Liver (tissue), 9 donors: ENCODE data around the gene MRC2. TPM values are rescaled to one million over a fixed set of nuclear protein-coding genes. Genes with fewer than 3 reads are reported as not detected.

Source experiments
- DNase-seq: peaks from one replicate; pipeline ENCODE4 v3.0.0-alpha.2; 2017; ENCODE audit warnings: low spot score
- H3K27ac ChIP-seq, 2 donors: one replicate each; pipeline ENCODE4 v1.7.0; 2013; ENCODE audit warnings: inconsistent platforms in 2 of 2, low read length in 2 of 2, control low read depth in 1 of 2, low read depth in 1 of 2, mild to moderate bottlenecking in 1 of 2
- H3K27me3 ChIP-seq, 4 donors: one replicate each; pipeline versions ENCODE4 v1.6.1 to v1.7.0; 2013; ENCODE audit warnings: low read length in 3 of 4, inconsistent platforms in 1 of 4, mild to moderate bottlenecking in 1 of 4, moderate library complexity in 1 of 4; ENCODE audit not compliant: control insufficient read depth in 4 of 4, insufficient read depth in 4 of 4
- H3K36me3 ChIP-seq, 4 donors: one replicate each; pipeline versions ENCODE4 v1.6.1 to v1.7.0; 2013; ENCODE audit warnings: low read length in 3 of 4, mild to moderate bottlenecking in 3 of 4, low read depth in 1 of 4, moderate library complexity in 1 of 4; ENCODE audit not compliant: control insufficient read depth in 4 of 4, insufficient read depth in 3 of 4
- H3K4me1 ChIP-seq, 4 donors: one replicate each; pipeline versions ENCODE4 v1.6.1 to v1.7.0; 2013; ENCODE audit warnings: low read length in 3 of 4, mild to moderate bottlenecking in 3 of 4, moderate library complexity in 1 of 4; ENCODE audit not compliant: control insufficient read depth in 4 of 4, insufficient read depth in 4 of 4
- H3K4me3 ChIP-seq, 3 donors: one replicate each; pipeline versions ENCODE4 v1.6.1 to v1.7.0; 2013; ENCODE audit warnings: low read length in 3 of 3, control low read depth in 1 of 3, low read depth in 1 of 3, mild to moderate bottlenecking in 1 of 3
- H3K9ac ChIP-seq, 2 donors: one replicate each; pipeline ENCODE4 v1.7.0; 2013; ENCODE audit warnings: low read length in 2 of 2, mild to moderate bottlenecking in 2 of 2, moderate library complexity in 2 of 2, control low read depth in 1 of 2, low read depth in 1 of 2
- H3K9me3 ChIP-seq, 4 donors: one replicate each; pipeline versions ENCODE4 v1.6.1 to v1.7.0; 2013; ENCODE audit warnings: low read length in 3 of 4; ENCODE audit not compliant: control insufficient read depth in 4 of 4
- ATF3 ChIP-seq: IDR thresholded peaks from 2 replicates; pipeline ENCODE4 v1.6.1; 2016; ENCODE audit warnings: antibody characterized with exemption
- EGR1 ChIP-seq, 2 donors: IDR thresholded peaks; 2 replicates each; pipeline ENCODE4 v1.6.1; 2016 to 2018; ENCODE audit warnings: antibody characterized with exemption in 2 of 2, low read depth in 2 of 2
- FOXA1 ChIP-seq: IDR thresholded peaks from 2 replicates; pipeline ENCODE4 v1.6.1; 2016; ENCODE audit warnings: antibody characterized with exemption
- FOXA2 ChIP-seq: IDR thresholded peaks from 2 replicates; pipeline ENCODE4 v1.6.1; 2016; ENCODE audit warnings: antibody characterized with exemption
- GABPA ChIP-seq, 2 donors: IDR thresholded peaks in 1 of 2; conservative IDR thresholded peaks in 1 of 2; 2 replicates each; pipeline ENCODE4 v1.6.1; 2016; ENCODE audit warnings: antibody characterized with exemption in 2 of 2, mild to moderate bottlenecking in 1 of 2, moderate library complexity in 1 of 2
- HNF4A ChIP-seq, 2 donors: conservative IDR thresholded peaks; 2 replicates each; pipeline ENCODE4 v1.6.1; 2016; ENCODE audit warnings: antibody characterized with exemption in 2 of 2, mild to moderate bottlenecking in 2 of 2
- JUND ChIP-seq, 2 donors: IDR thresholded peaks; 2 replicates each; pipeline ENCODE4 v1.6.1; 2016; ENCODE audit warnings: antibody characterized with exemption in 2 of 2
- MAX ChIP-seq: IDR thresholded peaks from 2 replicates; pipeline ENCODE4 v1.6.1; 2016; ENCODE audit warnings: antibody characterized with exemption
- NR2F2 ChIP-seq: IDR thresholded peaks from 2 replicates; pipeline ENCODE4 v1.6.1; 2016; ENCODE audit warnings: antibody characterized with exemption
- REST ChIP-seq: IDR thresholded peaks from 2 replicates; pipeline ENCODE4 v1.6.1; 2016; ENCODE audit warnings: antibody characterized with exemption, mild to moderate bottlenecking
- RXRA ChIP-seq, 2 donors: IDR thresholded peaks; 2 replicates each; pipeline ENCODE4 v1.6.1; 2017 to 2018; ENCODE audit warnings: antibody characterized with exemption in 2 of 2, mild to moderate bottlenecking in 1 of 2
- SP1 ChIP-seq: IDR thresholded peaks from 2 replicates; pipeline ENCODE4 v1.6.1; 2018; ENCODE audit warnings: antibody characterized with exemption, mild to moderate bottlenecking
- TAF1 ChIP-seq: conservative IDR thresholded peaks from 2 replicates; pipeline ENCODE4 v1.6.1; 2016; ENCODE audit warnings: antibody characterized with exemption, mild to moderate bottlenecking
- YY1 ChIP-seq: IDR thresholded peaks from 2 replicates; pipeline ENCODE4 v1.6.1; 2016; ENCODE audit warnings: antibody characterized with exemption, mild to moderate bottlenecking
- whole genome bisulfite sequencing: extraction: QIAGEN DNeasy Blood & Tissue Kit; methylation state at CpG from one replicate; pipeline ENCODE4 v1.1.7; 2013; 5-methylcytosine and 5-hydroxymethylcytosine counted together
- polyA plus RNA-seq, 2 donors: library from polyadenylated mRNA; stranded (reverse) in 1 of 2; unstranded in 1 of 2; fragments of 200-250 nt in 1 of 2; fragments of >200 nt in 1 of 2; fragmentation: Nextera tagmentation in 1 of 2; extraction: Ambion mirVana in 1 of 2; gene quantifications; one replicate each; pipeline versions ENCODE4 v1.2.1 to v1.2.3, GENCODE V29; 2013 to 2015
- total RNA-seq, 2 donors: library from RNA; depleted of rRNA; stranded (reverse); fragments of >200 nt; gene quantifications; one replicate each; pipeline ENCODE4 v1.2.3, GENCODE V29; 2014
- donor health status: healthy.
- donor health status: healthy.
- donor health status: healthy.
- donor health status: healthy.
- donor health status: healthy.

Gene MRC2
- total RNA-seq (10 to 100 TPM in 1 of 2 donors, 1 to 10 TPM in 1; 3.8 to 81.1 TPM), polyA plus RNA-seq (1 to 10 TPM in 1 of 2 donors, under 1 TPM in 1; 0.49 to 1.8 TPM)

- no peak for DNase-seq
- Histone ChIP-seq H3K4me1 (peaks cover 6 to 21% (median 9%) of the 10 kb centered on the region in 4 donors), H3K27ac (peak within 1 kb of the TSS; percentile 63 to 69), H3K27me3 (peaks cover 0 to 4% (median 0%) of the 10 kb centered on the region in 4 donors), H3K4me3 (peak within 1 kb of the TSS in 2 of 3 donors; percentile 27 to 47), H3K9ac (no peak within 1 kb of the TSS), H3K36me3 (no peaks in the 10 kb centered on the region), H3K9me3 (no peaks in the 10 kb centered on the region)
- TF ChIP-seq MAX: no peak
- TF ChIP-seq EGR1 (IDR thresholded peaks at IDR 0.05; ENCODE audit: low read depth in 2 of 2): no peak
- TF ChIP-seq JUND (IDR thresholded peaks at IDR 0.05): no peak
- WGBS: 2% methylated on average over 68 of the region's 68 CpGs
These were observed at the start of gene MRC2 for GRCh38 chr17:62627219-62627903. MRC2 (plus strand) TSS chr17:62627670; CDS start chr17:62627803, 133 bp downstream.

- Histone ChIP-seq H3K9ac (no peak overlapping the region), H3K36me3 (peaks cover 0 to 31% (median 17%) of the 10 kb centered on the region in 4 donors), H3K4me3 (no peak overlapping the region), H3K27me3 (no peaks in the 10 kb centered on the region), H3K9me3 (no peaks in the 10 kb centered on the region), H3K27ac (no peak overlapping the region), H3K4me1 (no peaks in the 10 kb centered on the region)
- WGBS: 92% methylated on average over 2 of the region's 2 CpGs
- TF ChIP-seq HNF4A (conservative IDR thresholded peaks at IDR 0.05): no peak
- no peak for TF ChIP-seq NR2F2
- no peak for TF ChIP-seq ATF3
- TF ChIP-seq GABPA (IDR thresholded peaks at IDR 0.05 in 1 of 2, conservative IDR thresholded peaks at IDR 0.05 in 1 of 2): no peak
- TF ChIP-seq EGR1 (IDR thresholded peaks at IDR 0.05; ENCODE audit: low read depth in 2 of 2): no peak
- TF ChIP-seq SP1: no peak
- TF ChIP-seq FOXA2: no peak
- TF ChIP-seq JUND (IDR thresholded peaks at IDR 0.05): no peak
- TF ChIP-seq YY1: no peak
- no peak for TF ChIP-seq RXRA (IDR thresholded peaks at IDR 0.05)
- TF ChIP-seq FOXA1: no peak
- no peak for TF ChIP-seq MAX
- no peak for TF ChIP-seq REST
- no peak for TF ChIP-seq TAF1
- no peak for DNase-seq
These were observed 48.5 kb upstream of the MRC2 start for GRCh38 chr17:62578757-62579487.
